Ramos (cell line): ENCODE measurements around the gene ENO2.

ENCODE experiments used
- in situ Hi-C: fragments of 300-500 bp; cut with MboI; formaldehyde crosslinking; loops from one replicate; pipeline ENCODE4 v1.14.3; 2022; ENCODE audit warnings: low sequenced_read_pairs; ENCODE audit not compliant: unreplicated experiment

Gene ENO2

DNA sequence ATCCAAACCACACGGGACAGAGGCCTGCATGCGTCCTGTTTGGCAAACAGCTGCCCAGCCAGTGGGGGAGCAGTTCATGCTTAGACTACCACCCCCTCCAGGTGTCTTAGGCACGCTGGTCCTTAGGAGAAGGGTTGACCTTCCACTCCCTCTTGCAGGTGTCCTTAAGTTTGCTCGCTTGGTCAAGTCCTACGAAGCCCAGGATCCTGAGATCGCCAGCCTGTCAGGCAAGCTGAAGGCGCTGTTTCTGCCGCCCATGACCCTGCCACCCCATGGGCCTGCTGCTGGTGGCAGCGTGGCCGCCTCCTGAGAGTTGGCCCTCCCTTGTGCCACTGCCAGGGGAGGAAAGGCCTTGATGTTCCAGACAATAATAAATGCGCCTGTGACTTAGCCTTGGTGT is 31.2 kb downstream of the ENO2 start:
- in situ Hi-C loops: no loop called here

DNA sequence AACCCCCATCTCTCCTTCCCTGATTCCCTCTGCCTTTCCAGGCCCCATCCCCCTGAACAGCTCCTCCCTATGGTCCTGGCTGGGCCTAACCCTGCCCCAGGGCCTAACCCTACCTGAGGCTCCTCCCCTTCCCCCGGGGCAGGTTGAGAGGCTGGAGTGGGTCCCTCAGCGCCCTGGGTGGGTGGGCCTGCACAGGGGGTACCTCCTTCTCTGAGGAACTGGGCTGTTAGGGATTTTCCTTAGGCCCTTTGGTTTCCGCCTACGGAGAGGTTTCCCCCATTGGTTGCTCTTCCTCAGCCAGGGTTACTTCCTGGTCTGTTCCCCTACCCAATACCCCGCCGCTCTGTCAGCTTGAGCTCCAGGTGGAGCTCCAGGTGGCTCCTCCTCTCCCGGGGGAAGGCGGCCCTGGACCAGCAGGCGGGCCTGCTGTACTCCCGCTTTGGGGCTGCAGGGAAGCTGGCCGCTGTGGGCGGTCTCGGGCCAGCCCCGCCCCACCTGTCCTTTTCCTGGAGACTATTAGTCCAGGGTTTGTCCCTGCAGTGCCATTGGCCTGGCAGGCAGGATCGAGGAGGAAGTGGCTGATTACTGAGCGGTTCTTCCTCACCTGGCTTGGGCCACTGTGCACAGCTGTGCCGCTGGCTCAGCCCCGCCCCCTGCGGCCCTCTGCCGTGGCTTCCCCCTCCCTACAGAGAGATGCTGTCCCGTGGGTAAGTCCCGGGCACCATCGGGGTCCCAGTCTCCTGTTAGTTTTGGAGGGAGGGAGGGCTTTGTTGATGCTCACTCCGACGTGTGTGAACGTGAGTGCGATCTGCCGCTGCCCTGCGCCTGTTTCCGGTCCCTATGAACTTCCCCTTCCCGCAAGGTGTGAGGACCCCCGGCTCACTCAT is 31.9 kb downstream of the ENO2 start:
- in situ Hi-C loops: no loop called here

DNA sequence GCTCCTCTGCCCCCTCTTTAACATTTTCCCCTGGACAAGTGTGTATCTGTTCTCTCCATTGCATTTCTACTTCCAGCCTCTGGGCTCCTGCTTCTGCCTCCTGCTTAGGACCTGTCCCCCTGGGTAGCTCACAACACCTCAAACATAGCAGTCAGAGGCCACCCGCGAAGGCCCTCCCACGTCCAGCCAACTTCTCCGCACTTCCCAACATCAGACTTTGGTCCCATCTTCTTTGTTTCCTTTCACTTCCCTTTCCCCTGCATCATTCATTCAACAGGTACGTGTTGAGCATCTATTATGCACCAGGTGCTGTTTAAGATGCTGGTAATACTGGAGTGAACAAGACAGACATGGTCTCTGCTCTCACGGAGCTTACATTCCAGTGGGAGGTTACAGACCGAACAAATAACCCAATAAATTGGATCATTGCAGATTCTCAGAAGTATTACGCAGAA is 32.6 kb downstream of the ENO2 start:
- in situ Hi-C loops: no loop called here

DNA sequence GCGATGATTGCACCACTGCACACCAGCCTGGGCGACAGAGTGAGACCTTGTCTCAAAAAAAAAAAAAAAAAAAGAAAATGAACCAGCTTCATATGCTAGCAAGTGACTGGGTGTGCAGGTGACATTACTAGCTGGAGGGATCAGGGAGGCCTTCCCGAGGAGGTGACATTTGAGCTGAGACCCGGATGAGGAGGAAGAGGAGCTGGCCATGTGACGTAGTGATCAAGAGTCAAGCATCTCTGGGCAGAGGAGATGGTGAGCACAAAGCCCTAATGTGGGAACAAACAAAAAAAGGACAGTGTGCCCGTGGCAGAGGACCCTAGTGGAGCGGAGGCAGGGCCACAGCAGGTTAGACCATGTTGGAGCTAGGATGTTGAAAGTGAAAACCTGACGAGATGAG is 33.2 kb downstream of the ENO2 start:
- in situ Hi-C loops: no loop called here

DNA sequence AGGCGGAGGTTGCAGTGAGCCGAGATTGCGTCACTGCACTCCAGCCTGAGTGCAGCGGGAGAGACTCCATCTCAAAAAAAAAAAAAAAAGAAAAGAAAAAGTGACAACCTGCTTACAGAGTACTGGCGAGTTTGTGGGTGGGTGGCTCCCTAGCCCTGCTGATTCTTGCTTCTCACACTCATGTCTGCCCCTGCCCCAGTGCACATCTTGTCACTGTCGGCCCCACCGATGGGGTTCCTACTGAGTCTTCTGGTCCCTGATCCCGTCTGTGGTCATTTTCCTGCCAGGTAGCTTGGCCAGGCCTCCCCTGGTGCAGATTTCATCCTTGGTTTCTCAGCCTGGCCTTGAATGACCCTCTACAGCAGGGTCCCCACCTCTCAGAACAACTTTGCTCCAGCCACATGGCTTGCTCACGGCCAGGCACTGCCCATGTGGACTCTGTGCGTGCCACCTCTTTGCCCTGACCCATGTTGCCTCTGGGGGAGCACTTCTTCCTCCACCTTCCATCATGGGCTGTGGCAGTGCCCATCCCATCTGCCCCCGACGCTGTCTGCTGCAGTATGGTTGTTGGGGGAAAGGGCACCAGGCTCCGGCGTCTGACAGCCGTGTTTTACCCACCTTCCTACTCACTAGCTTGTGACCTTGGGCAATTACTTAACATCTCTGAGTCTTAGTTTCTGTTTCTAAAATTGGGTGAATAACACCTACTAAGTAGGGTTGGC is 34.7 kb downstream of the ENO2 start:
- in situ Hi-C loops: no loop called here

DNA sequence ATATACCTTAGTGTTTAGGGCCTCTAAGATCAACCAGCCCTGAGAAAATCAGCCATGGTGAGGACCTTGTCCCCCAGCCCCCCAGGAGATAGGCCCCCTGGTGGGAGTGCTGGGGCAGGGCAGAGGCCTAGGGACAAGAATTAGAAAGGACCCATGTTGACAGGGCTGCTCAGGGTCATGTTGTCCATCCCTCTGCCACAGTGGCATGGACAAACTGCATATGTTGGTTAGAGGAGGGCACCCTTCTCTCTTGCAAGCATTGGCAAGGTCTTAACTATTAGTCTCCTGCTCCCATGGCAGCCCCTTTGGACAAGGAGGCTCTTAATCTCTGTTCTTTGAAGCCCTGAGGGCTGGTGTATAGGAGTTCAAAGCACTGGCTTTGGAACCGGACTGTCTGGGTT is 36.0 kb downstream of the ENO2 start:
- in situ Hi-C loops: no loop called here

- in situ Hi-C loops: no loop called here
Observed at GRCh38 chr12:6950811-6951540, 36.6 kb downstream of the ENO2 start, which contains the start of gene PTPN6. TSS of gene PTPN6 (plus strand) at chr12:6951356. CDS start at chr12:6951513, 157 bp downstream.

GRCh38 chr12:6951551-6952120 is 37.3 kb downstream of the ENO2 start:
- in situ Hi-C loops: no loop called here

DNA sequence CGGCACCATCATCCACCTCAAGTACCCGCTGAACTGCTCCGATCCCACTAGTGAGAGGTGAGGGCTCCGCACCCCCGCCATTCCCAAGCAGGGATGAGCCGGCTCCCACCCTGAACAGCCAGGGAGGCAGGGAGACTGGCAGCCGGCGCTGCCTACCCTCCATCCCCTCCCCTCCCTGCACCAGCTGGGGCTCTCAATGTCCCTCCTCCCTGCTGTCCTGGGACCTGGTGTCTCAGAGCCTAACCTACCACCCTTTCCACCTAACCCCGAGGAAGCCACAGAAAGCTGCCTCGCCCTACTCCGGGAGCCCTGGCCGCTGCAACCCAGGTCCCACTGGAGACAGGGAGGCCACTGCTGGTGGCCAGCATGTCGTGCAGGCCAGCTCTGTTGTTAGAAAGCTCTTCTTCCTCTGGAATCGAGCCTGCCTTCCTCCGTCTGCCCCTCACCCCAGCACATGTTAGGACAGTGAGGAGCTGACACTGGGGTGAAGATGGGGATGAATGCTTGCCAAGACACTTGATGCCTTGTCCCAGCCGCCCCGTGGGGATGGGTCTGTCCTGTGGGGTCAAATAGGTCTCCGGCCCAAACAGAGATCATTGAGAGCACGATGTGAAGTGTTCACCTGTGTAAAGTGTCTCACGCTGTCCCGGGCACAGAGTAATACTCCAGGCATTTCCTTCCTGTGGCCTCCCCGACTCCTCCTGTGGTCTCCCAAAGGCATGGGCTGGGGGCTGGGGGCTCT is 37.9 kb downstream of the ENO2 start:
- in situ Hi-C loops: no loop called here

- in situ Hi-C loops: no loop called here
Observed at GRCh38 chr12:6952863-6953441, 38.6 kb downstream of the ENO2 start.

- in situ Hi-C loops: no loop called here
Observed at GRCh38 chr12:6953442-6954315, 39.3 kb downstream of the ENO2 start.

DNA sequence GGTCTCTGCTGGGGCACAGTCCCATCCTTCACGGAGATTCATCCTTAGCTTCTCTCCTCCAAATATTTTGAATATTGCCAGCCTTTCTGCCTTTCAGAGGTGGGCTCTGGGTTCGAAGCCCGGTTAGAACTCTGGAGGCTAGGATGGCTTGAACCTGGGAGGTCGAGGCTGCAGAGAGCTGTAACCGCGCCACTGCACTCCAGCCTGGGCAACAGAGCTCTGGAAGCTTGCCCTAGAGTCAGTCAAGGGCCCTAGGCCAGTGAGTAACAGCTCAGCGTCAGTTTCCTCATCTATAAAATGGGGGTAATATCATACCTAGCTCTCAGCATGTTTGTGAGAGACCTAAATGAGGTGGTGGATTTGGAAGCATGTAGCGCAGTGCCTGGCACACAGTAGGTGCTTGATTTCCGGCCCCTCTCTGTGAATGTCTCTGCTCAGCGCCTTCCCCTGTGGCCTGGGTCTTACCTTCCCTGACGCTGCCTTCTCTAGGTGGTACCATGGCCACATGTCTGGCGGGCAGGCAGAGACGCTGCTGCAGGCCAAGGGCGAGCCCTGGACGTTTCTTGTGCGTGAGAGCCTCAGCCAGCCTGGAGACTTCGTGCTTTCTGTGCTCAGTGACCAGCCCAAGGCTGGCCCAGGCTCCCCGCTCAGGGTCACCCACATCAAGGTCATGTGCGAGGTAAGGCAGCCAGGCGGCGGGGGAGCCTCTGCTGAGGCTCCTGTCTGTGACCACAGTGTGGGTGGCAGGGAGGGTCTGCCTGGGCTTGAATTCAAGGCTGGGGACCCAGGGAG is 40.1 kb downstream of the ENO2 start:
- in situ Hi-C loops: no loop called here

- in situ Hi-C loops: no loop called here
Observed at GRCh38 chr12:6955108-6956020, 41.0 kb downstream of the ENO2 start.

- in situ Hi-C loops: no loop called here
Observed at GRCh38 chr12:6956021-6956727, 41.8 kb downstream of the ENO2 start.

DNA sequence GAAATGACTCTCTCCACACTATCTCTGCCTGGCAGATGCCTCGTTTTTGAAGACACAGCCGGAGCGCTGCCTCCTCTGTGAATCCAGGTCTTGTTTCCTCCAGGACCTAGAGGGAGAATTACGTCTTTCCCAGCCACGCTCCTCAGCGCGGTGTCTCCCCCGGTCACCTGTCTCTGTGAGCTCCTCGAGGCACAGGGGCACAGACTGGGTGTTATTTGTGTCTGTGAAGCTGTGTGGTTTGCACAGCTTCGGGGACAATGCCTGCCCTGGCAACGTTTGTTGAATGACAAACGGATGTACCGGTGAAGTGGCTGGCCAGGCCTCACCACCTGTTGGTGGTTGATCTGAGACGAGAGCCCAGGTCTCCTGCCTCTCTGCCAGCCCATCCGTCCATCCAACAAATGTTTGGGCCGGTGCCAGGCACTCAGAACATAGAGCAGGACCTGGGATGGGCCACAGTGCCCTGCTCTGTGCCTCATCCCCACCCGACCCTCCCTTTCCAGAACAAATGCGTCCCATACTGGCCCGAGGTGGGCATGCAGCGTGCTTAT is 42.8 kb downstream of the ENO2 start:
- in situ Hi-C loops: no loop called here
